ENCODE data around the gene UCK1.
"Not testable (repeated sequence)": the region's sequence is repeated elsewhere in the genome, so short reads cannot be mapped to it uniquely, and the experiment has no call there.

Gene UCK1

DNA sequence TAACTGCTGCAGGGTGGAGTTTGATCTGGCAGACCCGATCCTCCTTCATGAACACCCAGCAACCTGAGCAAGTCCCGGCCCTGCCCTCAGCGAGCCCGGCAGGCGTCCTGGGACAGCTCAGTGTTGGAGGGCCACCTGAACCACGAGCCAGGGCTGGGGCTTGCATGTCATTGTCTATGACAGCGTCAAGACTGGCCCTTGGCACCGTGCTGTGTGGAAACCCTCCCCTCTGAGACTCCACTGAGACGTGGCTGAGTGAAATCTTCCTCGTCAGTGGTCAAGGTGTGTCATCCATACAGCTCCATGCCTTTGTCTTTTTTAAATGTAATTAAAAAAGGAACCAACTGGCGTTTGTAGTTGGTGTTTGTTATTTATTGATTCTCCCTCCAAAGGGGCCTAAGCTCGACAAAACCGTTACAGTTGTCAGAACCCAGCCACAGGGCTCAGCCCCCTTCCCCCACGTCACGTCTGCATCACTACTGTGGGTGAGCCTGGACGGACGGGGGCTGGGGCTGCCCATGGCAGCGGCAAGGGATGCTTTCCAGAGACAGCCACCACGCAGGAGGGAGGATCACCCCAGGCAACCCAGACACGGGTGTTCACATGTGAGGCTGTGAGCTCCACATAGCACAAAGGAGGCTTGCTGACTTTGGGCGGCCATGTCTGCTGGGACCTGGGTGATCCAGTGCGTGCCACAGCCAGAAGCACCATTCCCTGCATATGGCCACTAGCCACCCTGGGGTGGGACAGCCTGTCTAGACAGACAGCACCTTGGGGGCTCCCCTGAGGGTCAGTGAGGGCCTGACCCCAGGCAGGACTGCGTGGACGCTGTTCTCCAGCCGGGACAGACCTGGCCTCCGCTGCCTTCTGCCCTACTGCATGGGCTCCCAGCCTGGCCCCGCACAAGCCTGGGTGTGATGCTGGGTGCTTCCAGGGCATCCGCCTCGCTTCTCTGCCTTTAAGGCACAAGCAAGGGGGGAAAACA, 7.3 kb downstream of the UCK1 start:
- no peak for DNase-seq (ENCODE audit: low read depth)

DNA sequence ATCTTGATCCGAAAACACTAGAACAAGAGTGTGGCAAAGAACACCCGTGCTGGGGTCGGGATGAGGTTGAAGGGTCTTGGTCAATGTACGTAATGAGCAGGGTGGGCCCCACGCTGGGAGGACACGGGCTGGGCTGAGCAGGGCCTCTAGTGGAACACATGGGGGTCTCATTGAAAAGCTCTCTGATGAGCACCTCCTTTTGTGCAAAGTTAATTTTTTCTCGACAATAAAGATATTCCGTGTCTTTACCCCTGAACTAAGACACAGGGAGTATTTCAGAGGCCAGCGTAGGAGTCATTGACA, 8.0 kb downstream of the UCK1 start:
- no peak for DNase-seq (ENCODE audit: low read depth)

- no peak for DNase-seq (ENCODE audit: low read depth)
Observed at GRCh38 chr9:131522257-131523085, 8.6 kb downstream of the UCK1 start.

- no peak for DNase-seq (ENCODE audit: low read depth)
Observed at GRCh38 chr9:131521822-131522221, 9.2 kb downstream of the UCK1 start.

DNA sequence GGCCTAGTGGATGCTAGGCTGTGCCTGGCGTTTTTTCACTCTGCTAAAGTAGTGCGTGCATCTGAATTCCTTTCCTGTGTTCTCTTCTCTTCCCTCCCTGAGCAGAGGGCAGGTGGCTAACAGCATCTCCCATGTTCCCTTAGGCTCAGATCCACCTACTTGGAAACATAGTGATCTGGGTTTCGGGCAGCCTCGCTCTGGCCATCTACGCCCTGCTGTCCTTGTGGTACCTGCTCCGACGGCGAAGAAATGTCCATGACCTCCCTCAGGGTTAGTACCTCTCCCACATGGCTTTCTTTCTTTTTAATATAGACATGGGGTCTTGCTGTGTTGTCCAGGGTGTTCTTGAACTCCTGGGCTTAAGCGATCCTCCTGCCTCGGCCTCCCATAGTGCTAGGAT, 9.9 kb downstream of the UCK1 start:
- no peak for DNase-seq (ENCODE audit: low read depth)

DNA sequence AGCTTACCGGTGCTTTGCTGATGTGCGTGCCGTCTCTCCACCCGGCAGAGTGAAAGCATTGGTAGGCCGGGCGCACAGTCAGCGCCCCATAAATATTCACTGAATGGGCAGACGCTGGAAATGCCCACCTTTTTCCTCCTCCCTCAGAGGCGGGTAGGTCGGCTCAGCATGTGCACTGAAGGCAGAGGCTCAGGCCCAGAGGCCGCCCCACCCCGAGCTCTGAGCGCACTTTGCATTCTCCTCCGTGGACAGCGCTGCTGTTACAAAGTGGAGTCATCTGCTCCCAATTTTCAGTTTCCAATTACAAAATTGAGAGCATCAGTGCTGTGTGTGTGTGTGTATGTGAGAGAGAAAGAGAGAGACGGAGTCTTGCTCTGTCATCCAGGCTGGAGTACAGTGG, 10.6 kb downstream of the UCK1 start:
- DNase-seq (ENCODE audit: low read depth): no peak

GRCh38 chr9:131518553-131518952, 12.5 kb downstream of the UCK1 start:
- DNase-seq (ENCODE audit: low read depth): no peak

DNA sequence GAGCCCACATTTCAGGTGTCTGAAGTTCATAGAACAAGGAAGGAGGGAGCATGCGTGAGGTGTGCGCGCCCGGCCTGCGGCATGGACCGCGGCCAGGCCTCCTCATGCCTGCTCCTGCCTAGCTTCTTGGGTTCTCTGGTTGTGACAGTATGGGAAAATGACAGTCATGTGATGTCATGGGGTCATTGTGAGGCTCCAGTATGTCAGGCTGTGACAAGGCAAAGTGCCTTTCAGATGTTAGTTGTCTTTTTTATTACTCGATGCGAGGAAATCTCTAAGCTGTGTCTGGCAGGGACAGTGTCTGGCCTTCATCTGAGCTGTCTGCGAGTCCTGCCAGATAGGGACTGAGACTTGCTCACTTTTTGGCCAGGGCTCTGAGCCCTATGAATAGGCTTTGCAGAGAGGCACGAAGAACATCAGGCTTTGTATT, 13.3 kb downstream of the UCK1 start:
- no peak for DNase-seq (ENCODE audit: low read depth)

GRCh38 chr9:131516930-131517329, 14.1 kb downstream of the UCK1 start:
- no peak for DNase-seq (ENCODE audit: low read depth)

GRCh38 chr9:131516100-131516499, 15.0 kb downstream of the UCK1 start:
- no peak for DNase-seq (ENCODE audit: low read depth)

DNA sequence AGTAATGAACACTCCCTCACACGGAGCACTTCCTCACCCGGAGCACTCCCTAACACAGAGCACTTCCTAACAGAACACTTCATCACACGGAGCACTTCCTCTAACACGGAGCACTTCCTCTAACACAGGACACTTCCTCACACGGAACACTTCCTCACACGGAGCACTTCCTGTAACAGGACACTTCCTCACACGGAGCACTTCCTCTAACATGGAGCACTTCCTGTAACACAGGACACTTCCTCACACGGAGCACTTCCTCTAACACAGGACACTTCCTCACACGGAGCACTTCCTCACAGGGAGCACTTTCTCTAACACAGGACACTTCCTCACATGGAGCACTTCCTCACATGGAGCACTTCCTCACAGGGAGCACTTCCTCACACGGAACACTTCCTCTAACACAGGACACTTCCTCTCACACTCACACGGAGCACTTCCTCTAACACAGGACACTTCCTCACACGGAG, 15.5 kb downstream of the UCK1 start:
- not testable (repeated sequence) for DNase-seq (ENCODE audit: low read depth)

- no peak for DNase-seq (ENCODE audit: low read depth)
Observed at GRCh38 chr9:131513177-131513576, 17.9 kb downstream of the UCK1 start.

DNA sequence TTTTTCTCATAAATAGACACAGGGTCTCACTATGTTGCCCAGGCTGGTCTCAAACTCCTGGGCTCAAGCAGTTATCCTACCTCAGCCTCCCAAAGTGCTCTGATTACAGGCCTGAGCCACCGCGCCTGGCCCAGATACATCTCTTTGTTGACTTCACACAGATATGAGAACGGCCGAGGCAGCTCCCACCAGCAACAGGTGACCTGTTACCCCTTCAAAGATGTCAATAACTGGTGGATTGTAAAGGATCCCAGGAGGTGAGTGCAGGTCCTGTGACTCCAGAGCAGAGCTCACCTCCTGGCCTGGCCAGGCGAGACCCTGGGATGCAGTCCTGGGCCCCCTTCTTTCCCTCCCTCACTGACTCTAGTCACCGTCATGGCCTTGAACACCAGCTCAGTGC, 19.2 kb downstream of the UCK1 start:
- DNase-seq (ENCODE audit: low read depth): no peak

DNA sequence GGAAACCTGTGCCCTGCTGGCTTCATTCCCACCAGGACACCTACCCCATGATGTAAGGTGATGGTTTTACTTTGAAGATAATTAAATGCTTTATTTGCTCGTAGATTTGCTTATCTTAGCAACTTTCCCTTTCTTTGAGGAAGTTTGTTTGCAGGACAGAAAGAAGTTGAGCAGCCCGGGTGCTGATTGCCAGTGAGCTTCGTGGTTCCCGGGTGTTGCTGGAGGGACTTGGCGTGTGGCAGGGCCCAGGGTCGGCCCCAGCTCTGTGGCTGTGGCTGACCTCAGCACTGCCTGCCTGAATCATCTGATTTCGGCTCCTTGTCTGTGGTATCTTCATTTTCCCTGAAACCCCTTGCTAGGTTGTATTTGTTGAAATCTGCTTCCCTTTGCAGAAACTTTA, 19.6 kb downstream of the UCK1 start:
- no peak for DNase-seq (ENCODE audit: low read depth)

- no peak for DNase-seq (ENCODE audit: low read depth)
Observed at GRCh38 chr9:131505012-131505411, 26.1 kb downstream of the UCK1 start.

GRCh38 chr9:131503626-131504465, 27.2 kb downstream of the UCK1 start:
- peak; percentile 69 for DNase-seq (ENCODE audit: low read depth)

DNA sequence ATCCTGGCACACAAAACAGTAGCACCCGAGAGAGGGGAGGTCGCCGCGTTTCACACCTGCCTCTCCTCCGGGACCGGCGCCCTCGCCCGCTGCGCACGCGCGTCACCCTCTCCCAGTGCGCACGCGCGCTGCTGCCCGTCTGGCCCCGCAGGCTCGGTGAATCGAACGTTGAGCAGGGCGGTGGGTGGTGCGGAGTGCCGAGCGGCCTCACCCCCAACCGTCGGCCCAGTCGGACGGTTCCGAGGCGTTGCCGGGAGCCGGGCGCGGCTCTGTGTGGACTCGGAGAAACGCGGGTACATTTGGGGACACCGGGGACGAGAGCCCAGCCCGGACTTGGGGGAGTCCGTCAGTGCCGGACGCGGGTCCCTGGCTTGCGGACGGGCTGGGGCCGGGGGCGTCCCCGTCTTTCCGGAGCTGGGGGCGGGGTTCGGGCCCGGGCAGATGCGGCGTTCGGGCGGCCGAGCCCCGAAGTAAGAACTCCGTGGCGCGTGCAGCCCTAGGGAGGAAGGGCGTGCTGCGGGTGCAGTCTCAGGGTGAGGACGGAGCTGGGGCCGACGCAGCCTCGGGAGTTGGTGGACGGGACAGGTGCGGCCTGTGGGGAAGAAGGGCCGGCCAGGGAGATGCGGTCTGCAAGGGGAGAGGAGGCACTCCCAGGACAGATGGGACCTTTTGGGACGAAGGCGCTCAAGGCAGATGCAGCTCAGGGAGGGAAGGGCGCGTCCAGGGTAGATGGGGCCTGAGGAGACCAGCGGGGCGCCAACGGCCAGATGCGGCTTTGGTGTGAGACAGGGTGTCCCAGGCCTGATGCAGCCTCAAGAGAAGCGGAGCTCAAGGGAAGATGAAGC, 28.1 kb downstream of the UCK1 start, which contains the start of gene POMT1:
POMT1 (plus strand) TSS at position 138 of the 845 bp plus-strand sequence. CDS start 1,301 bp downstream, outside the sequence.
- peak; percentile 84 for DNase-seq (ENCODE audit: low read depth)

GRCh38 chr9:131500939-131501541, 30.0 kb downstream of the UCK1 start:
- DNase-seq (ENCODE audit: low read depth): peak; percentile 79

DNA sequence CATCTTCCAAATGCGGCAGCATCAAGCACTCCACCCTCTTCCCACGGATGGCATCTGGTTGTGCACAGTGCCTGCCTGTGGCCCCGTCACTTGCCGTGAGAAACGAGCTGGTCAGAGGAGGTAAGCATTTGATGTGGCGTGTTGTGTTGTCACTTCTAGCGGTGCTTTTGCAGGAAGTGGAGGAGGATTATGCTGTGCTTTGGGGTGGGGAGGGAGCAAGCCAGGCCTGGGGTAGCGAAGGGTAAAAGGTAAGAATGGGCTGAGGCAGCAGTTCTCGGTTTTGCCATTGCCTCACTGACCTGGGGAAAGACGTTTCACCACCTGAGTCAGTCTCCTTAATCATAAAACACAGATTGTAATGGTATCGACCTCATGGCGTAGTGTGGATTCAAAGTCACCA, 30.7 kb downstream of the UCK1 start:
- DNase-seq (ENCODE audit: low read depth): peak; percentile 15

DNA sequence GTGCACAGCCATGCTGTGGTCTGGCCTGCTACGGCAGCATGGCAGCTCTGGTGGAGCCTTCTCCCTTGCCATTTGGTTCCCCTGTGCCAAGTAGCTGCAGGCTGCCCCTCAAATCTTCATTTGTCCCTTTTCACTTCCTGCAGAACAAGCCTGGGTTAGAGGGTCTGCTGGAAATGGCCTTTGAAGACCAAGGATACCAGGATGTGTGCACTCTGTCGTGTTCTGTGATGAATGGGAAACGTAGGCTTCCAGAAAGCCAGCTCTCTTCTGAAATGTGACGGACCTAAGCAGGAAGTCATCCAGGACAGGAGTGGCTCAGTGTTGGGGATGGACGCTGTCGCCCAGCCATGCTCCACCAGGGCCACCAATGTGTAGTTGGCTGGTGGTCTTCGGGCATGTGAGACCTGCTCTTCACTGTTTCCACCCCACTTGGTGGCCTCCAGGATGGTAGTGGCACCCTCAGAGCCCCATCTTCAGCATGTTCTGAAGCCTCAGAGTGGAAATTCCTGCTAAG, 31.8 kb downstream of the UCK1 start:
- DNase-seq (ENCODE audit: low read depth): no peak
